ENCODE data around the gene CERK. TPM values are rescaled to one million over a fixed set of nuclear protein-coding genes. Genes with fewer than 3 reads are reported as not detected.
"Not testable (repeated sequence)": the region's sequence is repeated elsewhere in the genome, so short reads cannot be mapped to it uniquely, and the experiment has no call there.

CERK gene
- total RNA-seq, 1 donor from 2014 or later = 63.2 TPM

DNA sequence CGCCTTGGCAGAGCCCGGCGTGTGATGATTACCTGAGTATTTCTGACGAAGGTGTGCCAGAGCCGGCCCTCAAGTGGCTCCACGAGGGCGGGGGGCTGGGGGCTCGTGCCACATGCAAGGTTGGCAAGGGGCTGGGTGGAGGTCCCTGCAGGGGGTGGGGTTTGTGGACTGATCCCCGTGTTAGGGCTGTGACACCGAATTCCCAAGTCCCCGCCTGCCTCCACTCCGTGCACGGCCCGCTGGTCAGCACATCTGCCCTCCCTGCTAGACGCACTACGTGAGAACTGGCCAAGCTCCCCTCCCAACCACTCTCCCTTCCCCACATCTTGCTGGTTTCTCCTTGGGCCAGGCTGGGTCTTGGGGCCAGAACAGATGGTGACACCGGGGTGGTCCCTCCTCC is 83.6 kb downstream of the CERK start:
- Mint-ChIP-seq H3K4me1 (peaks cover 33% of the 10 kb centered on the region), H3K27me3 (no peaks in the 10 kb centered on the region), H3K27ac (peak overlapping the region; percentile 75), H3K4me3 (no peak overlapping the region), H3K9me3 (no peaks in the 10 kb centered on the region), H3K36me3 (ENCODE audit: low read depth) (peaks cover 11% of the 10 kb centered on the region)
- intact Hi-C loops (cut with micrococcal nuclease) = no loop called here
- DNase-seq = no peak

DNA sequence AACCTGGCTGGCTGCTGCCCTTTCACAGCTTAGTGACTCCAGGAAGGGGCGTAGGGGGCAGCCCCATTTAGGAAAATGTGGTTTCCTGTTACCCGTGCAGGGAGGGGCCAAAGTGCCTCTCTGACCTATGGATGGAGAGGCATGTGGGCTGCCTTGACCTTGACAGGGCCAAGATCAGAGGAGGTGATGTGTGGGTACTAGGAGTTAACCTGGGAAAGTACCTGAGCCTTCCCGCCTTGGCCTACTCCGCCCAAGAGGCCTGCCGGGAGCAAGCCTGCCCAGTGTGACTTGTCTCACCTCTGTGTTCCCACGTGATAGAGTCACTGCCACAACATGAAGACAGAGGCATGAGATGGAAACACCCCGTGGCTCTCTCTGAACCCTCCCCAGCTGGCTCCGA is 84.5 kb downstream of the CERK start:
- Mint-ChIP-seq H3K9me3 (peaks cover under 1% of the 10 kb centered on the region), H3K27me3 (no peaks in the 10 kb centered on the region), H3K36me3 (ENCODE audit: low read depth) (peaks cover 7% of the 10 kb centered on the region), H3K4me3 (peak overlapping the region; percentile 67), H3K4me1 (peaks cover 34% of the 10 kb centered on the region), H3K27ac (peak overlapping the region; percentile 94)
- intact Hi-C loops (cut with micrococcal nuclease) = loop anchor here (1.0 kb wide), 2 partner anchors 21 to 39 kb away; no protein-coding TSS in a partner anchor
- peak; percentile 72 for DNase-seq

DNA sequence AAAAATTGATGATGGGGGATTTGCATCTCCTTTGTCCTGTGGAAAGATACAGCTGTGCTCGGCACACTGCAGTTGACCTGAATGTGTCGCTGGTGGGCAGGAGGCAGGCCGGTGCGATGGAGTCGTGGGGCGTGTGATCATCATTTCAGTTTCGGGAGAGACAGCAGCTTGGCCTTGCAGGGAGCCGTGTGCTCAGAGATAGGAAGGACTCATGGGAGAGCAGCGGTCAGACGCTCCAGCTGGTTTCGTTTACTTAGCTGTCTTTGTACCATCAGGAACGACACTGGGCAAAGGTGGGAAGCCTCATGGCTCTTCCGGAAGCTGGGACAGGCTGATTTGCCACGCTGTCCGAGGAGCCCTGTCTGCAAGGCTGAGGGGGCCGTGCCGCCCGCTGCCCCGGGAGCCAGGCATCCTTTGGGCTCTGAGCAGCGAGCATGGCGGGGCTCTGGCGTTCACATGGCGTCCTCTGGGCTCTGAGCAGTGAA is 85.2 kb downstream of the CERK start:
- Mint-ChIP-seq H3K9me3 (peaks cover 8% of the 10 kb centered on the region), H3K4me1 (peaks cover 34% of the 10 kb centered on the region), H3K27me3 (no peaks in the 10 kb centered on the region), H3K4me3 (peak overlapping the region; percentile 25), H3K27ac (peak overlapping the region; percentile 94), H3K36me3 (ENCODE audit: low read depth) (peaks cover 9% of the 10 kb centered on the region)
- intact Hi-C loops (cut with micrococcal nuclease) = loop anchor here (1.0 kb wide), 2 partner anchors 21 to 39 kb away; no protein-coding TSS in a partner anchor
- no peak for DNase-seq

DNA sequence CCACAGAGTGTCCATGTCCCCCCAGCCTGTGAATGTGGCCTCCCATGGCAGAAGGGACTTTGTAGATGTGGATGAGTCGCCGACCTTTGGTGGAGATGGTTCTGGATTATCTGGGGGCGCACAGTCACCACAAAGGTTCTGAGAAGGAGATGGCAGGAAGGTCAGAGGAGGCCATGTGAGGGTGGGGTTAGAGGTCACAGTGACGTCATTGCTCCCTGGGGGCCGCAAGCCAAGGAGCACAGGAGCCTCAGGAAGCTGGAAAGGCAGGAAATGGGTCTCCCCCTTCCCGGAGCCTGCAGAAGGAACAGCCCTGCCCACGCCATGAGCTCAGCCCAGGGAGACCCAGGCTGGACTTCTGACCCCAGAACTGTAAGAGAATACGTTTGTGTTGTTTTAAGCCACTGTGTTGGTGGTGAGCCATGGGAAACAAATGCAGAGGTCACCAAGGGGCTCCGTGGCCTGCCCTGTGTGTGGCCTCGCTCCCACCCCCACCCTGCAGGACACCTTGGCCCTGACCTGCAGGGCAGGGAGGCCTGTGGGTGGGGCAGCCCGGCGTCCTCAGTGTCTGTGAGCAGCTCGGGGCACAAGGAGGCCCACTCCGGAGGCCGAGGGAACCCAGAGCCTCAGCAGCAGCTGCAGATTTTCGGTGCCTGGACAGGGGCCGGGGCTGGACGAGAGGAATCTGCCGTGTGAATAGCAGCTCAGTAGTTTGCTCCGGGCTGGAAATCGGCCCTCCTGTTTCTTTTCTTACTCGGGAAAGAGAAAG is 85.8 kb downstream of the CERK start:
- H3K36me3 Mint-ChIP-seq (ENCODE audit: low read depth) = peaks cover 7% of the 10 kb centered on the region
- H3K27ac Mint-ChIP-seq = peak overlapping the region; percentile 94
- H3K4me1 Mint-ChIP-seq = peaks cover 34% of the 10 kb centered on the region
- no peaks in the 10 kb centered on the region for H3K27me3 Mint-ChIP-seq
- intact Hi-C loops (cut with micrococcal nuclease) = no loop called here
- peaks cover 10% of the 10 kb centered on the region for H3K9me3 Mint-ChIP-seq
- H3K4me3 Mint-ChIP-seq = peak overlapping the region; percentile 61
- DNase-seq = no peak

DNA sequence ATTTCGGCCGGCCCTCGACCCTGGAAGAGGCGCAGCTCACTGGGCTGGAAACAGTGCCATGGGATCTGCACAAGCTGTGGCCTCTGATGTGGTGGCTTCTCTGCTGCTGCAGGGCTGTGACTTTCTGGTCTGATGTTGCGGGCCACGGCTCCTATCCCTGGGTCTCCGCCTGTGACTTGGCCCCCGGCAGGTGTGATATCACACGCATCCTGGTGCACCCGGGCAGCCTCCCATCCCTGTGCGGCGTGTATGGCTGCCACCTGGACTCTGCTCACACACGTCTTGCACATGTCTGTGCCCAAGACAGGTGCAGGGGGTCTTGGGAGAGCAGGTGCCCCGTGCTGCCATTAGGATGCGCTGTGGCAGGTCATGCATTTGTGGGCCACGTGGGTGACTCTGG is 86.7 kb downstream of the CERK start:
- no peak for DNase-seq
- peaks cover 7% of the 10 kb centered on the region for H3K36me3 Mint-ChIP-seq (ENCODE audit: low read depth)
- H3K9me3 Mint-ChIP-seq = peaks cover 10% of the 10 kb centered on the region
- H3K4me3 Mint-ChIP-seq = no peak overlapping the region
- intact Hi-C loops (cut with micrococcal nuclease) = no loop called here
- no peaks in the 10 kb centered on the region for H3K27me3 Mint-ChIP-seq
- H3K27ac Mint-ChIP-seq = peak overlapping the region; percentile 82
- H3K4me1 Mint-ChIP-seq = peaks cover 36% of the 10 kb centered on the region

DNA sequence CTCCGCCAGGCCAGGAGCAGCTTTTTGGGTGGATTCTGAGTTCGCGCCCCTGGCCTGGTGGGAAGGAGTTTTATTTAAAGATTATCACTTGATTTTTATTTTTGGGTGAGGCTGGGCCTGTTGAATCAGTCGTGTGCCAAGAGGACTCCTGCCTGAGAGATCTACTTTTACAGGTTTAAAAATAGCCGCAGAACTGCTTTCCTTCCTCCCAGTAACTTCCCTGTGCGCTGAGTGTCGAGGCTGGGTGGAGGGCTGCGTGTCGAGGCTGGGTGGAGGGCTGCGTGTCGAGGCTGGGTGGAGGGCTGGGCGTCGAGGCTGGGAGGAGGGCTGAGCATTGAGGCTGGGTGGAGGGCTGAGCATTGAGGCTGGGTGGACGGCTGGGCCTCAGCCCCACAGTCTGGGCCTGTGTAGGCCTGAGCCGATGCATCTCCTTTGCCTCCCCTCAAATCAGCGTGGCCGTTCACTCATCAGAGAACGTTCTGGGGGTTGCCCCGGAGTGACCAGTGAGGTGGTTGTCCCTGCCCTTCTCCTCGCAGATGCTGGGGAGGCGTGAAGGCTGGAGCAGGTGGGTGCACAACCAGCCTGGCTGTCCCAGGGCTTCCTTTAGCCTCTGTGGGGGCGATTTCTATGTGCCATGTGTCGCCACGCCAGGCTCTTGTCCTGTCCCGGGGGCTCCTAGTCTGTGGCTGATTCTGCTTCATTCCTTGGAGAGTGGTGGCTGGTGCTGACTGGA is 87.8 kb downstream of the CERK start:
- intact Hi-C loops (cut with micrococcal nuclease) = no loop called here
- Mint-ChIP-seq H3K4me1 (peaks cover 36% of the 10 kb centered on the region), H3K9me3 (peaks cover 10% of the 10 kb centered on the region), H3K27ac (peak overlapping the region; percentile 45), H3K27me3 (no peaks in the 10 kb centered on the region), H3K36me3 (ENCODE audit: low read depth) (peaks cover 7% of the 10 kb centered on the region), H3K4me3 (no peak overlapping the region)
- no peak for DNase-seq

DNA sequence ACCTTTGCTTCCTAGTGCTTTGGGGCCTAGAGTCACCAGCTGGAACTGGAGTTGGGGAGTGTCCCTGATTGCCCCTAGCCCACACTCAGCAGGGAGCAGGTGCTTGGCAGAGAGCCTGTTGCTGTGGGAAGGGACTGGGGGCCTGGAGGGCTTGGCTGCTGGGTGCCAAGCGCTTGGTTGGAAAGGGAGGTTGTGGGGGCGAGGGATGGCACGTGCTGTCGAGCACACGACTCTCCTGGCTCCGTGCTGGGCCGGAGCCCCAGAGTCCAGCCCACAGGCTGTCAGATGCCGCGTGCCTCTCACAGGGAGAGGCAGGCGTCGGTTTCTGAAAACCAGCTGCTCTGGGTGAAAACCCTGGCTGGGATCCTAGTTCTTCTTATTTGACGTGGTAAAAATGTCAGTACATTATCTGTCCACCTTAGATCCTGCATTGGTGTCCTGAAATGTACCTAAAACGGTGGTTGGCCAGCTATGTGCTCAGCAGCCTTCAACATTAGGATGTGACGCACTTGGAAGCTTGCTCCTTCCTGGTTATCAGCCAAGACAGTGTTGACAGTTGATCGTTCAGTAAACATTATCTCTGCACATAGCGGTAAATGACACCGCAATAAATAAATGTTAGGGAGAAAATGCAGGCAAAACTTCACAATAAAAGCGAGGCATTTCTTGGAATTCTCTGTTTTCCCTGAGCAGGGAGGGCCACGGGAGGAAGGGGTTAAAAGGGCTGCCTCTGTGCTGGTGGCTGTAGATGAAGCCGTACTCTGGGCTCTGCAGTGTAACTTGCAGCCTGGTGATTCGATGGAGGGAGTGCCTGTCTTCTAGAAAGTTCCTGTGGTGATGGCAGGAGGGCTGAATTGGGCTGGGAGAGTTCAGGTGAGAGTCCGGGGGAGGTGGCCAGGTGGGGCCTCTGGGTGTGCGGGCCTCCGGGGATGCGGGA is 88.6 kb downstream of the CERK start:
- peaks cover 7% of the 10 kb centered on the region for H3K36me3 Mint-ChIP-seq (ENCODE audit: low read depth)
- intact Hi-C loops (cut with micrococcal nuclease) = no loop called here
- DNase-seq = no peak
- no peak overlapping the region for H3K27ac Mint-ChIP-seq
- H3K4me3 Mint-ChIP-seq = no peak overlapping the region
- peaks cover 10% of the 10 kb centered on the region for H3K9me3 Mint-ChIP-seq
- no peaks in the 10 kb centered on the region for H3K27me3 Mint-ChIP-seq
- H3K4me1 Mint-ChIP-seq = peaks cover 31% of the 10 kb centered on the region

DNA sequence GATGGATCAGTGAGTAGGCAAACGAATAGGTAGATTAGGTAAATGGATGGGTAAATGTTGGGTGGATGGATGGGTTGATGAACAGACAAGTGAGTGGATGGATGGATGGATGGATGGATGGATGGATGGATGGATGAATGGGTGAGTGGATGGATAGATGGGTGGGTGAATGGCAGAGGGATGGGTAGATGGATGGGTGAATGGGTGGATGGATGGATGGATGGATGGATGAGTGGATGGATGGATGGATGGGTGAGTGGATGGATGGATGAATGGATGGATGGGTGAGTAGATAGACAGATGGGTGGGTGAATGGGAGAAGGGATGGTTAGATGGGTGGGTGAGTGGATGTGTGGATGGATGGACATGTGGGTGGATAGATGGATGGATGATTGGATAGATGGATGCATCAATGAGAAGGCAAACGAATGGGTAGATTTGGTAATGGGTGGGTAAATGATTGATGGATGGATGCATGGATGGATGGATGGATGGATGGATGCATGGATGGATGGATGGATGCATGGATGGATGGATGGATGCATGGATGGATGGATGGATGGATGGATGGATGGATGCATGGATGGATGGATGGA is 89.7 kb downstream of the CERK start:
- H3K27ac Mint-ChIP-seq; H3K27me3 Mint-ChIP-seq; H3K4me3 Mint-ChIP-seq; intact Hi-C loops (cut with micrococcal nuclease); DNase-seq: not testable (repeated sequence)
- Mint-ChIP-seq H3K36me3 (ENCODE audit: low read depth) (peaks cover 12% of the 10 kb centered on the region), H3K4me1 (peaks cover 31% of the 10 kb centered on the region), H3K9me3 (peaks cover 13% of the 10 kb centered on the region)

DNA sequence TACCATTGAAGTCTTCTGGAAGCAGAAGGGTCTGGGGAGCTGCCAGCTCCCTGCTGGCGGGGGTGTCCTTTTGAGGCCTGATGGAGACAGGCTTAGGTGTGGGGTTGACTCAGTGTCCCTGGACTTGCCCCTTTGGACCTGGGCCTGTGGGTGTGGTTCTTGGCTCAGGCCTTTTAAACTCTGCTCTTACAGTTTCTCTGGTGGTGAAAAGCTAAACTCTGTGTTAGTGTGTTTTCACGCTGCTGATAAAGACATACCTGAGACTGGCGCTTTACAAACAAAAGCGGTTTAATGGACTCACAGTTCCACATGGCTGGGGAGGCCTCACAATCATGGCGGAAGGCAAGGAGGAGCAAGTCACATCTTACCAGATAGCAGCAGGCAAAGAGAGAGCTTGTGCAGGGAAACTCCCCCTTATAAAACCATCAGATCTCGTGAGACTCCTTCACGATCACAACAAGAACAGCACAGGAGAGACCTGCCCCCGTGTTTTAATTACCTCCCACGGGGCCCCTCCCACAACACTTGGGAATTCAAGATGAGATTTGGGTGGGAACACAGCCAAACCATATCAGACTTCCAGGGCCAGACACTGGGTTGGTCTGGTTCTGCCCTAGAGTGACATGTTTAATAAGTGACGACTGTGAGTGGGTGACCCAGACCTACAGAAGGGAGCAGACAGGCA is 91.4 kb downstream of the CERK start:
- peaks cover 14% of the 10 kb centered on the region for H3K36me3 Mint-ChIP-seq (ENCODE audit: low read depth)
- intact Hi-C loops (cut with micrococcal nuclease) = no loop called here
- no peak for DNase-seq
- peaks cover 19% of the 10 kb centered on the region for H3K4me1 Mint-ChIP-seq
- no peak overlapping the region for H3K4me3 Mint-ChIP-seq
- H3K9me3 Mint-ChIP-seq = peaks cover 19% of the 10 kb centered on the region
- no peak overlapping the region for H3K27ac Mint-ChIP-seq
- no peaks in the 10 kb centered on the region for H3K27me3 Mint-ChIP-seq

DNA sequence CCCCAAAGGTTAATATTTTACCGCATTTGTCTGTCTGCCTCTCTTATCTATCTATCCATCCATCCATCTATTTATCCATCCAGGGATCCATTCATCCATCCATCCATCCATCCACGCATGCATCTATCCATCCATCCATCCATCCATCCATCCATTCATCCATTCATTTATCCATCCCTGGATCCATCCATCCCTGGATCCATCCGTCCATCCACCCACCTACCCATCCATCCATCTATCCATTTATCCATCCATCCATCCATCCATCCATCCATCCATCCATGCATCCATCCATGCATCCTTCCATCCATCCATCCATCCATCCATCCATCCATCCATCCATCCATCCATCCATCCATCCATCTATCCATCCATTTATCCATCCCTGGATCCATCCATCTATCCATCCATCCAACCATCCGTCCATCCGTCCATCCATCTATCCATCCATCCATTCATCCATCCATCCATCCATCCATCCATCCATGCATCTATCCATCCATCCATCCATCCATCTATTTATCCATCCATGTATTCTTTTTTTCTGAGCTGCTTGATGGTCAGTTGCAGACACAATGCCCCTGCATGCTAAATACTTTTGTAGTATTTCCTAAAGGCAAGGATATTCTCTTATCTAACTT is 95.1 kb downstream of the CERK start:
- not testable (repeated sequence) for H3K4me1 Mint-ChIP-seq, DNase-seq, H3K27me3 Mint-ChIP-seq

DNA sequence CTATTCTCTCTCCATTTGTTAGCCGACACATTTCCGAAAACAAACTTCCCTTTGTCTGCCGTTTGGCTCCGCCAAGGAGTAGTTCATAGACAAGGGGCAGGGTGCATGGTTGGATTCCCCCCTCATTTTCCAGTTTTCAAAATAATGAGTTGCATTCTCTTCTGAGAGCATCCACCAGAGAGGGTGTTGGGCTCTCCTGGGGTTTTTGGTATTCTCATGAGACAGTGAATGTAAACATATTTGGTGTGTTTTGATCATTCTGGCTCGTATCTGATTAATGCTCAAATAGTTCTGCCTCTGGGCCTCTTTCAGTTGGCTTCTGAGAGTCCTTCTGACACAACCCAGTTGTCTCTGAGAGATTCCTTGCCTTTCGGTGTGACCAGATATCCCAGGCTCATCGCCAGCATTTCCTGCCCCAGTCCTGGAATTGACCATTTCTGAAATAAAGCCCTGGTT is 96.2 kb downstream of the CERK start:
- no peak overlapping the region for H3K27ac Mint-ChIP-seq
- H3K9me3 Mint-ChIP-seq = peaks cover 10% of the 10 kb centered on the region

More for the DNA sequence above, 95.1 kb downstream of the CERK start:
- H3K27ac Mint-ChIP-seq; H3K4me3 Mint-ChIP-seq; intact Hi-C loops (cut with micrococcal nuclease): not testable (repeated sequence)
- H3K36me3 Mint-ChIP-seq (ENCODE audit: low read depth) = peaks cover 17% of the 10 kb centered on the region
- peaks cover 12% of the 10 kb centered on the region for H3K9me3 Mint-ChIP-seq

DNA sequence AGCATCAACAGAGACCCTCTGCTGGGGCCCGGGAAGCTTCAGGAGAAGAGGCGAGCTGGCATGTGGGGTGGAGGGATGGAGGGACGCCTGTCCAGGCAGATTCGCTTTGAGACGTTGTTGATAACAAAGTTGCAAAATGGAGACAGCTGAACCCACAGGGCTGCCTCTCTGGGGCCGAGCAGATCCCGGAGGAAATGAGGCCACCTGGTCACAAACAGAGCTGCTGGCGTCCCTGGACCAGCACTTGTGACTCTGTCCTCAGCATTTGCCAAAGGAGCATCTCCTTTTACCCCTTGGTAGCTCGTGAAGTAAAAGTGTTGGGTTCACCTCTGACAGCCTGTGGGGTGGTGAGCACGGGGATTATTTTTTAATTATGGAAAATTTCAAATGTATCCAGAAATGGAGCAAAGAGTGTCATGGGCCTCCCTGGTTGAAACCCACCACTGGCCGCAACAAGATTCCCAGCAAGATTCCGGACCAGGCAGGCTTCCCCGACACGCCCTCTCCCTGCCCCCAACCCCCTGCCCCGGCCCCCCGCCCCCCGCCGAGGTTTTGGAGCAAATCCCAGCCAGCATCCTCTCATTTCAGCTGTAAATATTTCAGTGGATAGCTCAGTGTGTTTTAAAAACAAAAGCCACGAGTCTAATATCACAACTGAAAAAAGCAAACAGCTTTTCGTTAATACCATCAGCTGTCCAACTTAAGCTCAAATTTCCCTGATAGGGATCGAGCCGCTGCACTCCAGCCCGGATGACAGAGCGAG is 97.6 kb downstream of the CERK start:
- DNase-seq = no peak
- intact Hi-C loops (cut with micrococcal nuclease) = no loop called here
- peaks cover 6% of the 10 kb centered on the region for H3K4me1 Mint-ChIP-seq
- no peaks in the 10 kb centered on the region for H3K27me3 Mint-ChIP-seq
- H3K9me3 Mint-ChIP-seq = peaks cover 10% of the 10 kb centered on the region
- no peak overlapping the region for H3K4me3 Mint-ChIP-seq
- peaks cover 14% of the 10 kb centered on the region for H3K36me3 Mint-ChIP-seq (ENCODE audit: low read depth)
- no peak overlapping the region for H3K27ac Mint-ChIP-seq

More for the DNA sequence above, 96.2 kb downstream of the CERK start:
- no peak for DNase-seq
- no peak overlapping the region for H3K4me3 Mint-ChIP-seq
- H3K36me3 Mint-ChIP-seq (ENCODE audit: low read depth) = peaks cover 16% of the 10 kb centered on the region
- intact Hi-C loops (cut with micrococcal nuclease) = no loop called here
- peaks cover 7% of the 10 kb centered on the region for H3K4me1 Mint-ChIP-seq
- H3K27me3 Mint-ChIP-seq = no peaks in the 10 kb centered on the region

All from activated CD4-positive, alpha-beta T cell treated with anti-CD3 and anti-CD28 coated beads, Interleukin-2, amount 10 ng/mL, durations not matched to agents 24 days and 14 days (primary cell).